22Rv1 (cell line): ENCODE data around the gene ZNF787.

Experiments
- ZFX ChIP-seq: fragments of 450-650 bp; IDR thresholded peaks from 2 replicates; pipeline ENCODE4 v1.6.1; 2017; ENCODE audit warnings: antibody characterized with exemption, borderline replicate concordance
- TF ChIP-seq, protein P1 (sequence below): fragments of 450-650 bp; IDR thresholded peaks from 2 replicates; pipeline ENCODE4 v1.5.1; 2017; ENCODE audit warnings: mild to moderate bottlenecking

DNA sequence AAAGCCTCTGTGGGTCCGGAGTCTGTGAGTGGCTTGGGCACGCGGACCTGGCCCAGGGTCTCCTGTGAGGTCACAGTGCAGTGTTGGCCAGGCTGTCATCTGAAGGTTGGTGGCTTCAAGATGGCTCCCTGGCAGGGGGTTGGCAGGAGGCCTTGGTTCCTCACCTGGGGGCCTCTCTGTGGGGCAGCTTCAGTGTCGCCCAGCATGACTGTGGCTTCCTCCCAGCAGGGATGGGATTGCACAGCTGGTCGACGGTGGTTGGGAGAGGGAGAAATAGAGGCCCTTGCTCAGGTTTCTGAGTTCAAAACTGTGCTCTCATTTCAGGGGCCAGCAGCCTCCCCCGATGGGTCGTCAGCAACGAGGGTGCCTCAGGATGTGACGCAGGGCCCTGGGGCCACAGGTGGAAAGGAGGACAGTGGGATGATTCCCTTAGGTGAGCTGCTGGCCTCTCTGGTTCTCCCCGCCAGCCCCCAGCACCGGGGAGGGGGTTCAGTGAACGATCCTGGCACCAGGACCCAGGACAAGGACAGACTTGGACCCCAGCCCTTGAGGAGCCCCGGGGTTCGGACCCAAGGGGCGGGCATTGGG is 37.2 kb upstream of the ZNF787 start:
- TF ChIP-seq, protein P1, sequence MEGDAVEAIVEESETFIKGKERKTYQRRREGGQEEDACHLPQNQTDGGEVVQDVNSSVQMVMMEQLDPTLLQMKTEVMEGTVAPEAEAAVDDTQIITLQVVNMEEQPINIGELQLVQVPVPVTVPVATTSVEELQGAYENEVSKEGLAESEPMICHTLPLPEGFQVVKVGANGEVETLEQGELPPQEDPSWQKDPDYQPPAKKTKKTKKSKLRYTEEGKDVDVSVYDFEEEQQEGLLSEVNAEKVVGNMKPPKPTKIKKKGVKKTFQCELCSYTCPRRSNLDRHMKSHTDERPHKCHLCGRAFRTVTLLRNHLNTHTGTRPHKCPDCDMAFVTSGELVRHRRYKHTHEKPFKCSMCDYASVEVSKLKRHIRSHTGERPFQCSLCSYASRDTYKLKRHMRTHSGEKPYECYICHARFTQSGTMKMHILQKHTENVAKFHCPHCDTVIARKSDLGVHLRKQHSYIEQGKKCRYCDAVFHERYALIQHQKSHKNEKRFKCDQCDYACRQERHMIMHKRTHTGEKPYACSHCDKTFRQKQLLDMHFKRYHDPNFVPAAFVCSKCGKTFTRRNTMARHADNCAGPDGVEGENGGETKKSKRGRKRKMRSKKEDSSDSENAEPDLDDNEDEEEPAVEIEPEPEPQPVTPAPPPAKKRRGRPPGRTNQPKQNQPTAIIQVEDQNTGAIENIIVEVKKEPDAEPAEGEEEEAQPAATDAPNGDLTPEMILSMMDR: no peak
- TF ChIP-seq ZFX: no peak
